Neural cell (in vitro differentiated cells): Measurements from ENCODE around the gene ANGPTL2. TPM values are rescaled to one million over a fixed set of nuclear protein-coding genes. Genes with fewer than 3 reads are reported as not detected.

ENCODE experiments used
- H2AFZ ChIP-seq: fragments of 200-600, 300-800 bp; sonication (generic), shearing (Covaris generic); 2 replicates; pipeline ENCODE4 v1.6.0; 2014; ENCODE audit warnings: low read depth, mild to moderate bottlenecking, antibody characterized with exemption, low read length, moderate library complexity
- H3F3A ChIP-seq: fragments of 200-600 bp; shearing (Covaris generic); 2 replicates; pipeline ENCODE4 v1.6.1; 2016; ENCODE audit warnings: mild to moderate bottlenecking, moderate library complexity, mixed read lengths, antibody characterized with exemption, low read length; ENCODE audit not compliant: insufficient read depth, poor library complexity, severe bottlenecking
- H3K27ac ChIP-seq: fragments of 200-600, 300-800 bp; sonication (generic), shearing (Covaris generic); 2 replicates; pipeline ENCODE4 v1.5.1; 2014; ENCODE audit warnings: mild to moderate bottlenecking, low read length, moderate library complexity
- H3K27me3 ChIP-seq: fragments of 300-800, 200-600 bp; sonication (generic), shearing (Covaris generic); 2 replicates; pipeline ENCODE4 v1.6.0; 2014; ENCODE audit warnings: mild to moderate bottlenecking, low read depth, low read length, moderate library complexity; ENCODE audit not compliant: insufficient read depth
- H3K36me3 ChIP-seq: fragments of 300-800, 200-600 bp; sonication (generic), shearing (Covaris generic); 2 replicates; pipeline ENCODE4 v1.5.1; 2014; ENCODE audit warnings: mild to moderate bottlenecking, antibody characterized with exemption, low read length, moderate library complexity; ENCODE audit not compliant: insufficient read depth
- H3K4me2 ChIP-seq: fragments of 300-800, 200-600 bp; sonication (generic), shearing (Covaris generic); 2 replicates; pipeline ENCODE4 v1.6.0; 2014; ENCODE audit warnings: mild to moderate bottlenecking, low read length
- H3K4me3 ChIP-seq: fragments of 300-800, 200-600 bp; sonication (generic), shearing (Covaris generic); 2 replicates; pipeline ENCODE4 v1.5.1; 2014; ENCODE audit warnings: mild to moderate bottlenecking, low read length, moderate library complexity
- H3K79me2 ChIP-seq: fragments of 200-600 bp; shearing (Covaris generic); replicated peaks from 2 replicates; pipeline ENCODE4 v1.6.0; 2014; ENCODE audit warnings: mild to moderate bottlenecking, low read length, moderate library complexity; ENCODE audit not compliant: insufficient read depth
- H3K9ac ChIP-seq: fragments of 300-800, 200-600 bp; sonication (generic), shearing (Covaris generic); 2 replicates; pipeline ENCODE4 v1.6.1; 2016; ENCODE audit warnings: mild to moderate bottlenecking, low read length, mixed read lengths
- H3K9me2 ChIP-seq: fragments of 200-600 bp; shearing (Covaris generic); 2 replicates; pipeline ENCODE4 v1.6.1; 2016; ENCODE audit warnings: mild to moderate bottlenecking, low read length, mixed read lengths; ENCODE audit not compliant: insufficient read depth
- H3K9me3 ChIP-seq: fragments of 200-600, 300-800 bp; sonication (generic), shearing (Covaris generic); 2 replicates; pipeline ENCODE4 v1.6.1; 2016; ENCODE audit warnings: mild to moderate bottlenecking, mixed run types, low read length, moderate library complexity, mixed read lengths
- H4K20me1 ChIP-seq: fragments of 200-600 bp; shearing (Covaris generic); 2 replicates; pipeline ENCODE4 v1.6.1; 2016; ENCODE audit warnings: mild to moderate bottlenecking, mixed run types; ENCODE audit not compliant: insufficient read depth
- EP300 ChIP-seq: fragments of 450-650 bp; conservative IDR thresholded peaks from 2 replicates; pipeline ENCODE4 v1.6.1; 2014; ENCODE audit warnings: antibody characterized with exemption, mild to moderate bottlenecking, moderate library complexity; ENCODE audit not compliant: poor library complexity, severe bottlenecking
- EZH2 ChIP-seq: fragments of 200-600, 300-800 bp; shearing (Covaris generic), sonication (generic); IDR thresholded peaks from 2 replicates; pipeline ENCODE4 v1.6.1; 2014; ENCODE audit warnings: antibody characterized with exemption, low read length, borderline replicate concordance, mild to moderate bottlenecking; ENCODE audit not compliant: insufficient read depth, poor library complexity, severe bottlenecking
- MXI1 ChIP-seq: fragments of 450-650 bp; conservative IDR thresholded peaks from 2 replicates; pipeline ENCODE4 v1.6.1; 2014; ENCODE audit warnings: antibody characterized with exemption, mild to moderate bottlenecking; ENCODE audit not compliant: poor library complexity, severe bottlenecking
- POLR2AphosphoS5 ChIP-seq: IDR thresholded peaks from 2 replicates; pipeline ENCODE4 v1.6.1; 2012
- RAD21 ChIP-seq: fragments of 450-650 bp; conservative IDR thresholded peaks from 2 replicates; pipeline ENCODE4 v1.6.1; 2014; ENCODE audit warnings: antibody characterized with exemption, mild to moderate bottlenecking, moderate library complexity
- SMC3 ChIP-seq: fragments of 450-650 bp; conservative IDR thresholded peaks from 2 replicates; pipeline ENCODE4 v1.6.1; 2014; ENCODE audit warnings: antibody characterized with exemption, mild to moderate bottlenecking, moderate library complexity; ENCODE audit not compliant: poor library complexity
- TAF1 ChIP-seq: IDR thresholded peaks from 2 replicates; pipeline ENCODE4 v1.6.1; 2012; ENCODE audit warnings: low read depth
- polyA plus RNA-seq: library from polyadenylated mRNA; depleted of rRNA; stranded (reverse); fragments of >200 nt; gene quantifications from 2 replicates; pipeline ENCODE4 v1.2.3, GENCODE V29; 2014
- TF ChIP-seq, protein P1 (sequence below): IDR thresholded peaks from 2 replicates; pipeline ENCODE4 v1.6.1; 2012; ENCODE audit warnings: borderline replicate concordance
- TF ChIP-seq, protein P2 (sequence below): fragments of 450-650 bp; IDR thresholded peaks from 2 replicates; pipeline ENCODE4 v1.5.1; 2014; ENCODE audit warnings: antibody characterized with exemption, mild to moderate bottlenecking, moderate library complexity; ENCODE audit not compliant: poor library complexity, severe bottlenecking

Gene ANGPTL2
- polyA plus RNA-seq, 1 donor from 2014 or later = not detected

DNA sequence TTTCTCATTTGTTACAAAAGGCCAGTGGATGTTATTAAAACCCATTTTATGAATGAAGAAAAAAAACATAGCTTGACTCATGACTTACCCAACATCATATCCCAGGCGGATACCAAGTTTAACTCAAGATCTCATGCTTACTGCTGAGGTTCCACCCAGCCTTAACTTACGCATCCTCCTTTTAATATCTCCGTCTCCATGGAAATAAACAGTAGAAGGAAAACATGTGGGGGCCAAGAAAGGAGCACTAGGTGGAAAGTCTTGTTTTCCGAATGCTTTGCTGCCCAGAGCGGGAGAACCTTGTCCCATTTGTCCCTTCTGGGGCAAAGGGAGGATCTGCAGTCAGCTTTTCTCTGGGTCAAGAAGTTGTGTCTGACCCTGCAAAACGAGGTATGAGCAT, 44.1 kb downstream of the ANGPTL2 start:
- Histone ChIP-seq H3K36me3 (no peaks in the 10 kb centered on the region), H3K4me2 (no peak overlapping the region), H3K27ac (no peak overlapping the region), H3K9me2 (no peaks in the 10 kb centered on the region), H4K20me1 (no peaks in the 10 kb centered on the region), H3K9ac (no peak overlapping the region), H3K27me3 (no peaks in the 10 kb centered on the region), H3F3A (no peaks in the 10 kb centered on the region), H3K4me3 (no peak overlapping the region), H3K79me2 (no peaks in the 10 kb centered on the region), H3K9me3 (no peaks in the 10 kb centered on the region), H2AFZ (no peak overlapping the region)
- TF ChIP-seq TAF1 (no peak), MXI1 (no peak)

DNA sequence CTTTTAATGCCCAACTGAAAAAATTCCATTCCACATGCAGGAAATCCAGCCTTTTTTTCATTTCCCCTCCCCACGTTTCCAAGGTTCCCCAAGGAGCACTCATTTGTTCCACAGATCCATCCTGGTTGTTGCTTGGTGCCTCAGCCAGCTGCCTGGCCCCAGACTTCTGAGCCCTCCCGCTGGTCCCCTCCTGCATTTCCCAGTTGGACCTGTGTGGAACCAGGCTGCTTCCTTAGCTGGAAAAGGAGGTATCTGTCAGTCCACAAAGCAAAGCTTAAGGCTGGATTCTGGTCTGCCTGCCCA, 44.8 kb downstream of the ANGPTL2 start:
- Histone ChIP-seq H3K9ac (no peak overlapping the region), H3K9me3 (no peaks in the 10 kb centered on the region), H3K4me3 (no peak overlapping the region), H3K9me2 (no peaks in the 10 kb centered on the region), H3K4me2 (no peak overlapping the region), H3F3A (no peaks in the 10 kb centered on the region), H2AFZ (no peak overlapping the region), H4K20me1 (no peaks in the 10 kb centered on the region), H3K36me3 (no peaks in the 10 kb centered on the region), H3K79me2 (no peaks in the 10 kb centered on the region), H3K27ac (no peak overlapping the region), H3K27me3 (no peaks in the 10 kb centered on the region)
- no peak for TF ChIP-seq SMC3

DNA sequence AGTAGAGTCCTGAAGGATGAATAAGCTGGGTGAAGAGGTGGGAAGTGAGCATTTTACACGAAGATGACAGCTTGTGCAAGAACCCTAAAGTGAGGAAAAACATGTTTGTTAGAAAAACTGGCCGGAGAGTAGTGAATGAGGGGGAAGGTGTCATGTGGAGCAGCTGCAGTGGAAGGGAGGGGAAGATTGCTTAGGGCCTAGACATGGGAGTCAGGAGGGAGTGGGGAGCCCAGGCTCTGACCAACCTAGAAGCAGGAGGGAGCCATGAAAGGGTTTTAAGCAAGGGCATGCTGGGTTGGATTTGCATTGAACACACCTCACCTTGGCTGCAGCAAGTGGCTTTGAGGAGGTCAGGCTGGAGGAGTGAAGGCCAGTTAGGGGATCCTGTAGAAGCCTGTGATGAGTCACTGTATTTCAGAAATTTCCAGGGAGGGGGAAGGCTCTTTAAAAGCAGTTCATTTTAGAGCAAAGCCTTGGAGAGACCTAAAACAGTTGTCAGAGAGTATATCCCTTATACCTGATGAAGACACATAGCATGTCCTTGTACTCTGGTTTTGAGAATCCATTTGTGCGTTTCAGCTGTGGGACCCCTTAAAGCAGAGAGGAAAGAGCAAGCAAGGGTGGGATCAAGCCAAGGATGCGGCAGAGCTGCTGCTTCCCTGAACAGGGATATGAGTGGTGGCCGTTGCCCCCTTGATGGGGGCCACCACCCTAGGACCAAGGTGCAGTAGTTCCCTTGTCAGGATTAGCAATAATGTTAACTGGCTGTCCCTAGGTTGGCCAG, 45.4 kb downstream of the ANGPTL2 start:
- no peak overlapping the region for H3K9ac ChIP-seq
- no peaks in the 10 kb centered on the region for H3F3A ChIP-seq
- TF ChIP-seq EP300 = no peak
- TF ChIP-seq, protein P1, sequence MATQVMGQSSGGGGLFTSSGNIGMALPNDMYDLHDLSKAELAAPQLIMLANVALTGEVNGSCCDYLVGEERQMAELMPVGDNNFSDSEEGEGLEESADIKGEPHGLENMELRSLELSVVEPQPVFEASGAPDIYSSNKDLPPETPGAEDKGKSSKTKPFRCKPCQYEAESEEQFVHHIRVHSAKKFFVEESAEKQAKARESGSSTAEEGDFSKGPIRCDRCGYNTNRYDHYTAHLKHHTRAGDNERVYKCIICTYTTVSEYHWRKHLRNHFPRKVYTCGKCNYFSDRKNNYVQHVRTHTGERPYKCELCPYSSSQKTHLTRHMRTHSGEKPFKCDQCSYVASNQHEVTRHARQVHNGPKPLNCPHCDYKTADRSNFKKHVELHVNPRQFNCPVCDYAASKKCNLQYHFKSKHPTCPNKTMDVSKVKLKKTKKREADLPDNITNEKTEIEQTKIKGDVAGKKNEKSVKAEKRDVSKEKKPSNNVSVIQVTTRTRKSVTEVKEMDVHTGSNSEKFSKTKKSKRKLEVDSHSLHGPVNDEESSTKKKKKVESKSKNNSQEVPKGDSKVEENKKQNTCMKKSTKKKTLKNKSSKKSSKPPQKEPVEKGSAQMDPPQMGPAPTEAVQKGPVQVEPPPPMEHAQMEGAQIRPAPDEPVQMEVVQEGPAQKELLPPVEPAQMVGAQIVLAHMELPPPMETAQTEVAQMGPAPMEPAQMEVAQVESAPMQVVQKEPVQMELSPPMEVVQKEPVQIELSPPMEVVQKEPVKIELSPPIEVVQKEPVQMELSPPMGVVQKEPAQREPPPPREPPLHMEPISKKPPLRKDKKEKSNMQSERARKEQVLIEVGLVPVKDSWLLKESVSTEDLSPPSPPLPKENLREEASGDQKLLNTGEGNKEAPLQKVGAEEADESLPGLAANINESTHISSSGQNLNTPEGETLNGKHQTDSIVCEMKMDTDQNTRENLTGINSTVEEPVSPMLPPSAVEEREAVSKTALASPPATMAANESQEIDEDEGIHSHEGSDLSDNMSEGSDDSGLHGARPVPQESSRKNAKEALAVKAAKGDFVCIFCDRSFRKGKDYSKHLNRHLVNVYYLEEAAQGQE = no peak
- TF ChIP-seq POLR2AphosphoS5 = no peak
- TF ChIP-seq, protein P2, sequence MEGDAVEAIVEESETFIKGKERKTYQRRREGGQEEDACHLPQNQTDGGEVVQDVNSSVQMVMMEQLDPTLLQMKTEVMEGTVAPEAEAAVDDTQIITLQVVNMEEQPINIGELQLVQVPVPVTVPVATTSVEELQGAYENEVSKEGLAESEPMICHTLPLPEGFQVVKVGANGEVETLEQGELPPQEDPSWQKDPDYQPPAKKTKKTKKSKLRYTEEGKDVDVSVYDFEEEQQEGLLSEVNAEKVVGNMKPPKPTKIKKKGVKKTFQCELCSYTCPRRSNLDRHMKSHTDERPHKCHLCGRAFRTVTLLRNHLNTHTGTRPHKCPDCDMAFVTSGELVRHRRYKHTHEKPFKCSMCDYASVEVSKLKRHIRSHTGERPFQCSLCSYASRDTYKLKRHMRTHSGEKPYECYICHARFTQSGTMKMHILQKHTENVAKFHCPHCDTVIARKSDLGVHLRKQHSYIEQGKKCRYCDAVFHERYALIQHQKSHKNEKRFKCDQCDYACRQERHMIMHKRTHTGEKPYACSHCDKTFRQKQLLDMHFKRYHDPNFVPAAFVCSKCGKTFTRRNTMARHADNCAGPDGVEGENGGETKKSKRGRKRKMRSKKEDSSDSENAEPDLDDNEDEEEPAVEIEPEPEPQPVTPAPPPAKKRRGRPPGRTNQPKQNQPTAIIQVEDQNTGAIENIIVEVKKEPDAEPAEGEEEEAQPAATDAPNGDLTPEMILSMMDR = no peak
- TF ChIP-seq RAD21 = no peak
- TF ChIP-seq TAF1 = no peak
- no peak for TF ChIP-seq SMC3
- TF ChIP-seq MXI1 = no peak
- no peak for TF ChIP-seq EZH2
- no peak overlapping the region for H3K4me3 ChIP-seq
- no peaks in the 10 kb centered on the region for H3K36me3 ChIP-seq
- H3K27ac ChIP-seq = no peak overlapping the region
- no peaks in the 10 kb centered on the region for H3K79me2 ChIP-seq
- H3K9me2 ChIP-seq = no peaks in the 10 kb centered on the region
- H3K4me2 ChIP-seq = no peak overlapping the region
- H3K9me3 ChIP-seq = no peaks in the 10 kb centered on the region
- no peak overlapping the region for H2AFZ ChIP-seq
- H3K27me3 ChIP-seq = no peaks in the 10 kb centered on the region
- H4K20me1 ChIP-seq = no peaks in the 10 kb centered on the region
